ENCODE data around the gene CCL27. TPM values are rescaled to one million over a fixed set of nuclear protein-coding genes. Genes with fewer than 3 reads are reported as not detected.

Gene CCL27
- total RNA-seq, 1 donor from 2014 or later: 0.52 TPM

DNA sequence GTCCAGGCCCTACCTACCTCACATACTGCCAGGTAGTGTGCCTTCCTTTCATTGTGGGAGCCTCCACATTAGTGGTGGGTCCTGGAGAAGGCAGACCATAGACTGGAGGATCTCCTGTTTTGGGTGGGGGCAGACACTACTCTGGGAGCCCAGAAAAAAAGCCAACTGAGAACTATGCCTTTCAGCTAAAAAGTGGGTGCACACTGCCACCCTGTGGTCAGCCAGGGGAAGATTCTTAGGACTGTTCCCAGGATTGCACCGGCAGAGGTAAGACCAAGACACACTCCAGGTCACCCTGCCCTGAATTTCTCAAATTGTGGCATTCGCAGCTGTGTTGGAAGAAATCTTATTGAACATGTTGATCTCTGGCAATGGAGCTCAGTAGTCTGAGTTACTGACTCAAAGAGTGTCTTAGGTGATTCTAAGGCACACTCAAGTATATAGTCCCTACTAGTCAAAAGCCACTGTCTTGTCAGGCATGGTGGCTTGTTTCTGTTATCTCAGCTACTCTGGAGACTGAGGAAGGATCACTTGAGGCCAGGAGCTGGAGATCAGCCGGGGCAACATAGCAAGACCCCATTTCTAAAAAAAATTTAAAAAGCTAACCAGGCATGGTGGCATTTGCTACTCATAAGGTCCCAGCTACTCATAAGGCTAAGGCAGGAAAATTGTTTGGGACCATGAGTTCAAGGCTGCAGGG is 28.5 kb downstream of the CCL27 start:
- peak; percentile 39 for FAIRE-seq

DNA sequence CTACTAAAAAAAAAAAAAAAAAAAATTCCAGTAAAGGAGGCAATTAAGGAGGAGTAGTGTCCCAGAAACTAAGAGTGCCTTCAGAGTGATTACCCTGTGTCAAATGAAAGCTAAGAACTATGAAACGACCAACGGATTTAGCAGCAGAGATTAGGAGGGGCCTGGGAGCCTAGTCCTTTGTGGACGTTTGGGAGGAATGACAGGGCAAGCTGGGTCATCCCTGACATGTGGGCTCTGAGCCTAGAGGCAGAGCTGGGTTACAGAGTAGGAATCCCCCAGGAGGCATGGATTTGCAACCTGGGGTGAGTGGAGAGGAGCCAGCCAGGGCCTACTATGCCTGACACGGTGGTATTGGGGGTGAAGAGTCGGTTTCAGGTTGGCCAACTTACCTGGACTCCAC is 29.3 kb downstream of the CCL27 start:
- H3K9ac ChIP-seq (ENCODE audit: low read length): no peak overlapping the region
- no peak overlapping the region for H2AFZ ChIP-seq (ENCODE audit: low read depth, low read length)
- peaks cover 17% of the 10 kb centered on the region for H3K4me1 ChIP-seq (ENCODE audit: insufficient read depth, low read length)
- H4K20me1 ChIP-seq (ENCODE audit: insufficient read depth, low read length): peaks cover 31% of the 10 kb centered on the region
- TF ChIP-seq EZH2 (IDR thresholded peaks at IDR 0.05; ENCODE audit: insufficient read depth, low read length): no peak
- H3K9me3 ChIP-seq (ENCODE audit: insufficient read depth, low read depth, low read length): no peaks in the 10 kb centered on the region
- no peak overlapping the region for H3K27ac ChIP-seq (ENCODE audit: low read depth, low read length)
- FAIRE-seq (no peak), DNase-seq (ENCODE audit: low read depth) (no peak)
- H3K4me1 Mint-ChIP-seq (ENCODE audit: low read depth, unreplicated experiment): peaks cover 5% of the 10 kb centered on the region
- peaks cover 38% of the 10 kb centered on the region for H3K27me3 Mint-ChIP-seq (ENCODE audit: low read depth, unreplicated experiment)
- no peak overlapping the region for H3K27ac Mint-ChIP-seq (ENCODE audit: unreplicated experiment)
- H3K4me3 ChIP-seq (ENCODE audit: insufficient read depth, low read depth, low read length): no peak overlapping the region
- H3K4me3 Mint-ChIP-seq (ENCODE audit: unreplicated experiment): no peak overlapping the region
- peaks cover 25% of the 10 kb centered on the region for H3K79me2 ChIP-seq (ENCODE audit: insufficient read depth, low read length)
- peaks cover 3% of the 10 kb centered on the region for H3K36me3 Mint-ChIP-seq (ENCODE audit: low read depth, unreplicated experiment)
- no peaks in the 10 kb centered on the region for H3K9me3 Mint-ChIP-seq (ENCODE audit: unreplicated experiment)
- peaks cover 24% of the 10 kb centered on the region for H3K27me3 ChIP-seq (ENCODE audit: insufficient read depth, low read length)
- H3K4me2 ChIP-seq (ENCODE audit: low read length): no peak overlapping the region
- no peaks in the 10 kb centered on the region for H3K36me3 ChIP-seq (ENCODE audit: insufficient read depth, low read length)

More for the DNA sequence above, 28.5 kb downstream of the CCL27 start:
- no peak overlapping the region for H2AFZ ChIP-seq (ENCODE audit: low read depth, low read length)
- no peaks in the 10 kb centered on the region for H3K36me3 ChIP-seq (ENCODE audit: insufficient read depth, low read length)
- peak; percentile 16 for DNase-seq (ENCODE audit: low read depth)
- Mint-ChIP-seq H3K27me3 (ENCODE audit: low read depth, unreplicated experiment) (peaks cover 33% of the 10 kb centered on the region), H3K9me3 (ENCODE audit: unreplicated experiment) (no peaks in the 10 kb centered on the region), H3K27ac (ENCODE audit: unreplicated experiment) (no peak overlapping the region), H3K36me3 (ENCODE audit: low read depth, unreplicated experiment) (peaks cover 3% of the 10 kb centered on the region), H3K4me1 (ENCODE audit: low read depth, unreplicated experiment) (peaks cover 4% of the 10 kb centered on the region), H3K4me3 (ENCODE audit: unreplicated experiment) (peak overlapping the region; percentile 5)
- no peak overlapping the region for H3K4me3 ChIP-seq (ENCODE audit: insufficient read depth, low read depth, low read length)
- H3K4me2 ChIP-seq (ENCODE audit: low read length): no peak overlapping the region
- H3K27ac ChIP-seq (ENCODE audit: low read depth, low read length): no peak overlapping the region
- peaks cover 25% of the 10 kb centered on the region for H3K79me2 ChIP-seq (ENCODE audit: insufficient read depth, low read length)
- peaks cover 27% of the 10 kb centered on the region for H4K20me1 ChIP-seq (ENCODE audit: insufficient read depth, low read length)
- H3K9me3 ChIP-seq (ENCODE audit: insufficient read depth, low read depth, low read length): no peaks in the 10 kb centered on the region
- H3K27me3 ChIP-seq (ENCODE audit: insufficient read depth, low read length): peaks cover 19% of the 10 kb centered on the region
- TF ChIP-seq, protein P1, sequence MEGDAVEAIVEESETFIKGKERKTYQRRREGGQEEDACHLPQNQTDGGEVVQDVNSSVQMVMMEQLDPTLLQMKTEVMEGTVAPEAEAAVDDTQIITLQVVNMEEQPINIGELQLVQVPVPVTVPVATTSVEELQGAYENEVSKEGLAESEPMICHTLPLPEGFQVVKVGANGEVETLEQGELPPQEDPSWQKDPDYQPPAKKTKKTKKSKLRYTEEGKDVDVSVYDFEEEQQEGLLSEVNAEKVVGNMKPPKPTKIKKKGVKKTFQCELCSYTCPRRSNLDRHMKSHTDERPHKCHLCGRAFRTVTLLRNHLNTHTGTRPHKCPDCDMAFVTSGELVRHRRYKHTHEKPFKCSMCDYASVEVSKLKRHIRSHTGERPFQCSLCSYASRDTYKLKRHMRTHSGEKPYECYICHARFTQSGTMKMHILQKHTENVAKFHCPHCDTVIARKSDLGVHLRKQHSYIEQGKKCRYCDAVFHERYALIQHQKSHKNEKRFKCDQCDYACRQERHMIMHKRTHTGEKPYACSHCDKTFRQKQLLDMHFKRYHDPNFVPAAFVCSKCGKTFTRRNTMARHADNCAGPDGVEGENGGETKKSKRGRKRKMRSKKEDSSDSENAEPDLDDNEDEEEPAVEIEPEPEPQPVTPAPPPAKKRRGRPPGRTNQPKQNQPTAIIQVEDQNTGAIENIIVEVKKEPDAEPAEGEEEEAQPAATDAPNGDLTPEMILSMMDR (IDR thresholded peaks at IDR 0.05; ENCODE audit: insufficient read depth, low read depth, low read length): peak; percentile 88
- TF ChIP-seq EZH2 (IDR thresholded peaks at IDR 0.05; ENCODE audit: insufficient read depth, low read length): no peak
- no peak overlapping the region for H3K9ac ChIP-seq (ENCODE audit: low read length)
- H3K4me1 ChIP-seq (ENCODE audit: insufficient read depth, low read length): peaks cover 19% of the 10 kb centered on the region

DNA sequence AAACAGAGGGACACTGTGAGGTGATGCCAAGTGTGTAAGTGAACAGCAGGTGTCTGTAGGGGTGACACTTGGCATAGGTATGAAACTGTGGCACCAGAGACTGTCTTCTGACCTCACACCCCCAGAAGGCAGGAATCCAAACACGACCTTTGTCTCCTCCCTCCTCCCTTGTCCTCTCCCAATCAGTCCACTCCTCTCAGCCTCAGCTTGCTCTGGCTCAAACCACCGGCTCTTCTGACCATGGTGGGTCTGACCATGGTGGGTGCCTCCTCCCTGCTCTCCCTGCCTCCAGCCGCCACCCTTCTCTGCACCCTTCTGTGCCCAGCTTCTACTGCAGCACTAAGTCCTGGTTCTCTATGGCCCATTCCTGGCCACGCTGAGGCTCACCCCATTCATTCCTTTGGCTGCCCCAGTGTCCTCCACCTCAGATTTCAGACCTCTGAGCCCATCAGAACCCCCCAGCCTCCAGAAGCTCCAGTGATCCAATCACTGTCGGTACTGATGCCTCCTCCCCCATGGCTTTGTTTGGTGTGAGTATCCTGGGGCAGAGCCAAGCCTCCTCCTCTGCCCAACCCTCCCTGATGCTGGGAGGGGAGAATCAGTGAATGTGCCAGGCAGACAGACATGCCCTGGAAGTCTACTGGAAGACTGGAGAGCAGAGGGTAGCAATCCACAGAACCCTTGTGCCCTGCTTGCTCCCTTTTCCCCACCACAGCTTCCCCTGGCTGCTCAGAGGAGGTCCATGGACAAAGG is 31.9 kb downstream of the CCL27 start:
- Histone ChIP-seq H3K79me2 (ENCODE audit: insufficient read depth, low read length) (peaks cover 6% of the 10 kb centered on the region), H3K9me3 (ENCODE audit: insufficient read depth, low read depth, low read length) (no peaks in the 10 kb centered on the region), H3K27me3 (ENCODE audit: insufficient read depth, low read length) (peaks cover 50% of the 10 kb centered on the region), H3K36me3 (ENCODE audit: insufficient read depth, low read length) (no peaks in the 10 kb centered on the region), H3K27ac (ENCODE audit: low read depth, low read length) (no peak overlapping the region), H3K4me1 (ENCODE audit: insufficient read depth, low read length) (peaks cover 4% of the 10 kb centered on the region), H3K9ac (ENCODE audit: low read length) (no peak overlapping the region), H3K4me3 (ENCODE audit: insufficient read depth, low read depth, low read length) (no peak overlapping the region), H2AFZ (ENCODE audit: low read depth, low read length) (no peak overlapping the region), H4K20me1 (ENCODE audit: insufficient read depth, low read length) (peaks cover 26% of the 10 kb centered on the region), H3K4me2 (ENCODE audit: low read length) (no peak overlapping the region)
- Mint-ChIP-seq H3K9me3 (ENCODE audit: unreplicated experiment) (no peaks in the 10 kb centered on the region), H3K27ac (ENCODE audit: unreplicated experiment) (no peak overlapping the region), H3K36me3 (ENCODE audit: low read depth, unreplicated experiment) (peaks cover 3% of the 10 kb centered on the region), H3K27me3 (ENCODE audit: low read depth, unreplicated experiment) (peaks cover 62% of the 10 kb centered on the region), H3K4me3 (ENCODE audit: unreplicated experiment) (no peak overlapping the region), H3K4me1 (ENCODE audit: low read depth, unreplicated experiment) (peaks cover 1% of the 10 kb centered on the region)
- DNase-seq (ENCODE audit: low read depth) (no peak), FAIRE-seq (no peak)
- TF ChIP-seq EZH2 (IDR thresholded peaks at IDR 0.05; ENCODE audit: insufficient read depth, low read length): no peak
- TF ChIP-seq, protein P1 (IDR thresholded peaks at IDR 0.05; ENCODE audit: insufficient read depth, low read depth, low read length): no peak

Data from astrocyte (in vitro differentiated cells and primary cell).